Stimulated activated CD8-positive, alpha-beta memory T cell treated with anti-CD3 and anti-CD28 coated beads, Interleukin-12 subunit alpha, Interleukin-12 subunit beta, amount 100 ng/mL, for 24 hours (primary cell): Measurements from ENCODE around the gene MEIS1.

ENCODE experiments used
- DNase-seq: peaks from one replicate; pipeline ENCODE4 v3.0.0-alpha.2; 2020; ENCODE audit errors: extremely low read depth

The MEIS1 gene

DNA sequence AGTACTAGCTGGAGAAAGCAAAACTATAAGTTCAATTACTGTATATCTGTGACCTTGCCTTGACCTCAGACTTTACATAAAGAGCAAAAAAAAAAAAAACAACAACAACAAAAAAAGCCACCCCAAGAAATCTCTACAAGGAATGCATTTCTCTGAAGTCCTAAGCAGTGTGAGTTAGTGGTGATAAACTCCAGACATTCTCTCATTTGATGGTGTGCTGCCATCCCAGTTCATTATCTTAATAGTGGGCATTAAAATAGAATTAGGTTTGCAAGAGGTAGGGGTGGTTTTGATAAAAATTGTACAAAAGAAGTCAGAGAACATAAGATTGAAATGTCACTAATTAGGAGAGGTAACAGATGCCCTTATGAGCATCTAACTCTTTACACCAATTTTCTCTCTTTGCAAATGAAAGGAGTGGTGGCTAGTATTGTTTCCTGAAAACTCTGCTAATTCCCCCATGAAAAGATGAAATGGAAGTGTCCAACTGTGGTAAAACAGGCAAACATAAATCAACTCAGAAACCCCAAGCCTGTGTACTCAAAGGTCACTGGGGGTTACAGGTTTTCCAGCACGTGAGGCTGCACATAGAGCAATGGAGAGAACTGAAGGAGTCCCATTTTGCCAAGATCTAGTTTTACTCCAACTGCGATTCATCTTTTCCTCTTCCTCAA, 131.9 kb downstream of the MEIS1 start:
- DNase-seq, result no peak

DNA sequence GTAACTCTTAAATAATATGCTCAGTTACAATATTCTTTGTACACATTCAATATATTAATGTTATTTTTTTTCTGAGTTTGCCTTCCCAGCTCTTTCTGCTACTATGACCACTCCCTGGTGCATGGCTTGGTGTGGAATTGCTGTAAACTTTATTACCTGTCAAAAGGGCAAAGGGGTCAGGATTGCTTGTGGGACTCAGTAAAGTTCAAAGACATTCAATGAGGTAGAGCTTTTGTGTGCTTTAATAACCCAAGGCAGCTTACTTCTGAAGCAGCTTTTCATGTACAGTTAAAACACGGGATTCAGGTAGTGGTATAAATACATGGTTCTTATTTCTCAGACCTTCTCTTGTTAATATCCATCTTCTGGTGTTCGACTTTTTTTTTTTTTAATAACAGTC, 132.8 kb downstream of the MEIS1 start:
- DNase-seq, result no peak

DNA sequence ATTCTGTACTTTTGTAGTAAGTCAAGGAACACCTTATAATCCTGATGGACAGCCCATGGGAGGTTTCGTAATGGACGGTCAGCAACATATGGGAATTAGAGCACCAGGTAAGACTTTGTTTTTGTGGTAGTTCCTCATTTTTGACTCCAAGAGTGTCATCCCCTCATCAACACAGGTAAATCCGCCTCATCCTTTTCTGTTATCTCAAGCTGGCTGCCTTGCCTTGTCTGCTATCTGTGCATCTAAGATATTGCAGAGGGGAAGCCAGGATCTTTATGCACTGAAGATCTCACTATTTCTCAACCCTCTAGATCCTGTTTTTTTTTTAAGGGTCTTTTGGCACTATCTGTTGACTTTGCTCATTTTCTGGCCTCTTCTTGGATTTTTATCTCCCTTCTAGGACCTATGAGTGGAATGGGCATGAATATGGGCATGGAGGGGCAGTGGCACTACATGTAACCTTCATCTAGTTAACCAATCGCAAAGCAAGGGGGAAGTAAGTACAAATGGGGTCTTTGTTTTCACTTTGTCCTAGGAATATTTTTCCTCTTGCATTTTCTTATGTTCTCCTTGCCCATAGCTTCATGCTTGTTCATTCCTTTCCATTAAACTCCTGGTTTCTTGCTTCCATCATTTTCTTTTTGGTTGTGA, 133.8 kb downstream of the MEIS1 start:
- no peak for DNase-seq

DNA sequence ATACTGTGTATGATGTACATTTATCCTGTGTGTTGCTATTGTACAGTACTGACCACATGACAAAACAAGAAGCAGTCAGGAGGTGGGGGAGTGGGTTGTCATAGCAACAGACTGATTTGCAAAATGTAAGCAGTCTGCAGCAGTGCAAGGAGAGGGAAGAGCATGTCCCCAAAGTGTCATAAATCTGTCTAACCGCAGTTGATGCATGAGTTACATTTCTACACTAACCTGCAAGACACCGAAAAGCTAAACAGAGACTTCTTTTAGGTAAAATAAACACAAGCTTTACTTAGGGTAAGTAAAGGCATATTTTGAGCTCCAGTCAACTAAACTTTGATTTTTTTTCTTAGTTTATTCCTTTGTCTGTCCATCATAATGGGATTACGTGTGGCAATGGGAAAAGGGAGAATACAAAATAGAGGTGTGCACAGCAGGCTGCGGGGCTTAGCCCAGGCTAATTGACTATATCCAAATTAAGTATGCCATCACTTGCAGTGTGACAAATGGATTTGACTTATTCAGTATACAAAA, 134.5 kb downstream of the MEIS1 start:
- no peak for DNase-seq

DNA sequence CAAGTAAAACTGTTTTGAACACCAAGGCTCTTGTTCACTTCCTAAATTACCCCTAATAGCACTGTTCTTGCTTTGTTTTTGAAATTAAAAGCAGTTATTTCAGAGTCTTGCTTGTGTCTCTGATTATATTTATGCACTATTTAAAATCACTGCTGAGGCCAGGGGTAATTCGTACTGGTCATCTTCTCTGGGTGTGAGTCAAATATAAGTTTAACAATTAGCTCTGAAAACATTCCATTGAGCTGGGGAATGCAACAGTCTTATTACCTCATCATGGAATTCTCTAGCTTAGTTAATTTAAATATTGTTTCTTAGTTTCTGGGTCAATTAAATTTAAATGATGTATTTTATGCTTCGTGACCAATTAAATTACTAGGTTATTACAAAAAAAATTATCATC, 135.0 kb downstream of the MEIS1 start:
- no peak for DNase-seq

DNA sequence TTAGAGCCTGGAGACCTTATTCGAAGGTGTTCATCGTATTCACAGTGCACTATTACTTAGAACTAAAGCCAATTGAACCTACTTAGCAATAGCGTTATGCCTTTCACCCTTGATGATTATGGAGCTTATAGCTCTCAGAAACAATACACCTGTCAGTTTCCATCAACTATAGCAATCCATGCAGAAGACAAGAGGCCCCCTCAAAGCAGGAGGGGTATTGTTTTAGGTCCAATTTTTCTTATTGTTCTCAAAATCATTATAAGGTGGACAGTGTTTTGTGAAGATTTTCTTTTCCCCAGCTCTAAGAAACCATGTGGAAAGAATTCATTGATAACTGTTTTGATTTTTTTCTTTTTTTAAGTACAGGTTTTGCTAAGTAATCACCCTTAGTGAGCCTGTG, 135.5 kb downstream of the MEIS1 start:
- DNase-seq, result no peak

DNA sequence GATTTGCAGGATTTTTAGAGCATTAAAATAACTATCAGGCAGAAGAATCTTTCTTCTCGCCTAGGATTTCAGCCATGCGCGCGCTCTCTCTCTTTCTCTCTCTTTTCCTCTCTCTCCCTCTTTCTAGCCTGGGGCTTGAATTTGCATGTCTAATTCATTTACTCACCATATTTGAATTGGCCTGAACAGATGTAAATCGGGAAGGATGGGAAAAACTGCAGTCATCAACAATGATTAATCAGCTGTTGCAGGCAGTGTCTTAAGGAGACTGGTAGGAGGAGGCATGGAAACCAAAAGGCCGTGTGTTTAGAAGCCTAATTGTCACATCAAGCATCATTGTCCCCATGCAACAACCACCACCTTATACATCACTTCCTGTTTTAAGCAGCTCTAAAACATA, 137.0 kb downstream of the MEIS1 start:
- no peak for DNase-seq

DNA sequence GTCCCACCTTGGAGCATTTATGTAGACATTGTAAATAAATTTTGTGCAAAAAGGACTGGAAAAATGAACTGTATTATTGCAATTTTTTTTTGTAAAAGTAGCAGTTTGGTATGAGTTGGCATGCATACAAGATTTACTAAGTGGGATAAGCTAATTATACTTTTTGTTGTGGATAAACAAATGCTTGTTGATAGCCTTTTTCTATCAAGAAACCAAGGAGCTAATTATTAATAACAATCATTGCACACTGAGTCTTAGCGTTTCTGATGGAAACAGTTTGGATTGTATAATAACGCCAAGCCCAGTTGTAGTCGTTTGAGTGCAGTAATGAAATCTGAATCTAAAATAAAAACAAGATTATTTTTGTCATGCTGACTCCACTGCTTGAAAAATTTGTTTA, 137.5 kb downstream of the MEIS1 start:
- no peak for DNase-seq

DNA sequence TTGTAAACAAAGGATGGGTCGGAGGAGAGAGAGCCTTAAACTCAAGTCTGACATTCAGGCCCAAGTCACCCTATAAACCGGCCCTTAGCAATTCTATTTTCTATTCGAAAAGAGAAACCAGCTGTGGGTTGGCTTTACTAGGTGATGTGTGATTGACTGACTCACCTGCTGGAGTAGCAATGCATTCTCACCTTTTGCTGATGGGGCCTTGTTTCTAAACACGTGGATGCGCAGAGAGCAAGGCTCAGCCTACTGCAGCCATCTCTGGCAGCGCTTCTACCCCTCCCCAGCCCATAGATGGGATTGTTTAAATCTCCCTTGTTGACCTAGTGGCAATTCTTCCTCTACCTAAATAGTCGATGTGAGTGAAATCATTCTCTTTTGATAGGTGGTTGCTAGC, 138.5 kb downstream of the MEIS1 start:
- DNase-seq, result no peak

DNA sequence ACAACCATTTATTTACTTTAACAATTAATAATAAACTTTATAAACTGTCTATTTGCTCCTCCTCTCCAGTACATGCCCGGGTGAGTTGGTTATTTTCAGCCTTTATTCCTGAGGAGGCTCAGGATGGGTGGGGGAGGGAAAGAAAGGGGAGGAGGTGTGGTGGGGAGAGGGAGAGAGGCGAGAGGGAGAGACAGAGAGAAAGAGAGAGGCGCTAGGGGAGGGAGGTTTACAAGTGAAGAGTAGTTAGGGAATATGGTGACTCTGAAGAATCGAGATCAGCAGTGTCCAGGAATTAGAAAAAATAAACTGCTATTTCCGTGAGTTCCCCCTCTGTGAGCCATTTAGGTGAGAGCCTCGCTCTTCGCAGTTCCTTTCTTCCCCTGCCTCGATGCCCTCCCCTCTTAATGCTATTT, 138.9 kb downstream of the MEIS1 start:
- DNase-seq, result no peak

DNA sequence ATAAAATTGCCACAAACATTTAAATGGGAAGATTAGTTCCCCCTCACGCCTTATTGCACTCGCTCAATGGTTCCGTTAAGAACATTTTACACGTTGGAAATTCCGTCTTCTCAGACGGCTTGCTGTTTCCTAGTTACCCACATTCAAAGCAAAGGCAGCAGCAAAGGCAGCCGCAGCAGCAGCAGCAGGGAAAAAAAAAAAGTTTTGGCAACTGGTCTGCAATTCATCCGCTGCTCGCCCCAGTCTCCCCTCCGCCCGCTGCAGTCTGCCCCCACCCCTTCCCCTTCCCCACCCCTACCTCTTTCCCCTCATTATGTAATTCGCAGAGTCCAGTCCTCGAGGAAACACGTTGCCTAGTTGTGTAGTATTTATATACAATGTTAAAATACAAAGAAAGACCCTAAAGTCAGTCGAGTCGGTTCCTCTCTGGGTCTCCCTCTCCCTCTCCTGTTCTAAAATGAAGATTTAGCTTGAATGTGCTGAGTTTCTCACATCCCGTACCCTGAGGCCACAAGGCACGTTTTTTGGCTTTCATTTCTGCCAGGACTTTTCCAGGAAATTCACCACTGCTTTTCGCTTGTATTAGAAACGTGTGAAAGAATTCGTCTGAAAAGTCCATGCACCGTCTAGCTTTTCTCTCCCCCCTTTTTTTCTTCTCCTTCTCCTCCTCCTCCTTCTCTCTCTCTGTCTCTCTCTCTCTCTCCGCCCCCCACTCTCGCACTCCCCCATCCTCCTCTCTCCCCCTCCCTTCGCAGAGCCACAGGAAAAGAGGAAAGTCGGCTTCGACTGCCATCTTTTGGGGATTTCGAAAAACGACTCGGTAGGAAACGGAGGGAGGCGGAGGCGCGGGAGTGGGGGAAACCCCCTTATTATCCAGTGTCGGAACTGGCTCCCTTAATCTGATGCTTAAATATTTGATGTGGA, 140.0 kb downstream of the MEIS1 start:
- no peak for DNase-seq

DNA sequence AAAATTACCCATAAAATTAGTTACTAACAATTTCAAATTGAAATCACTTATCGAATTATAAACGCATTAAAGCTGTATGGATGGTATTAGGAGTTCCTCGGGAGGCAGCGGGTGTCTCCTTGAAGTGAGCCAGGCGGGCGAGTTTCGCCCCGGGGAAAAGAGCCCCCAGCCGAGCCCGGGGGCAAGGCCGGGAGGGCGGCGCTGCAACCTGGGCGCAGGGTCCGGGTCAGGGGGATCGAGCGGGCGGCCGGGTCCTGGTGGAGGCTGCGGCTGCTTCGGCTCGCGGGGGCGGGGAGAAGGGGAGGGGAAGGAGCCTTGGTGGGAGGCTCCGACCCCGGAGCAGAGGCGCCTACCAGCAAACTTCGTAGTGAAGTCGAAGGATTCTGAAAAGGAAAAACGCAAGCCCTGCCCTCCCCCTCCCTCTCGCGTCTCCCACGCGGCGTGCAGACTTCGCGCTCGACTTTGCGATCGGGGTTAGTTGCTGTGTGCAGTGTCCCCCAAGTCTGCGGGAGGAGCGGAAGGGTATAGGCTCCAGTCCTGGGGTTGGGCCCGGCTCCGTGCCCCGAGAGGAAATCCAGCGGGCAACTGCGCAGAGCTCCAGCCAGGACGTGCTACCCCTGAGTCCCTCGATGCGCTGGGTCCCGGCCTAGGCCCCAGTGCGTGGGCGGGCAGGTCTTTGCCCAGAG, 140.8 kb downstream of the MEIS1 start:
- no peak for DNase-seq

DNA sequence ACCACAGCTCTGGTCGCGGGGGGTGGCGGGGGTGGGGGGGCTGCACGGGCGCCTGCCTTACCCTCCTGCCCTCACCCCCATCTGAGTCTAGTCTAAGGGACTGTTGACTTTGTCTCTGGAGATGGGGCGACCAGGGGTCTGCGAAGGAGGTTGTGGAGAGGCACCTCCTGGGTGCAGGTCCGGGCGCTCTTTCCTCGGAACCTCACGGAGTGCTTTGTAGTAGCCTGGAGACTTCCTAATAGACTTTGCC, 141.3 kb downstream of the MEIS1 start:
- DNase-seq, result no peak

DNA sequence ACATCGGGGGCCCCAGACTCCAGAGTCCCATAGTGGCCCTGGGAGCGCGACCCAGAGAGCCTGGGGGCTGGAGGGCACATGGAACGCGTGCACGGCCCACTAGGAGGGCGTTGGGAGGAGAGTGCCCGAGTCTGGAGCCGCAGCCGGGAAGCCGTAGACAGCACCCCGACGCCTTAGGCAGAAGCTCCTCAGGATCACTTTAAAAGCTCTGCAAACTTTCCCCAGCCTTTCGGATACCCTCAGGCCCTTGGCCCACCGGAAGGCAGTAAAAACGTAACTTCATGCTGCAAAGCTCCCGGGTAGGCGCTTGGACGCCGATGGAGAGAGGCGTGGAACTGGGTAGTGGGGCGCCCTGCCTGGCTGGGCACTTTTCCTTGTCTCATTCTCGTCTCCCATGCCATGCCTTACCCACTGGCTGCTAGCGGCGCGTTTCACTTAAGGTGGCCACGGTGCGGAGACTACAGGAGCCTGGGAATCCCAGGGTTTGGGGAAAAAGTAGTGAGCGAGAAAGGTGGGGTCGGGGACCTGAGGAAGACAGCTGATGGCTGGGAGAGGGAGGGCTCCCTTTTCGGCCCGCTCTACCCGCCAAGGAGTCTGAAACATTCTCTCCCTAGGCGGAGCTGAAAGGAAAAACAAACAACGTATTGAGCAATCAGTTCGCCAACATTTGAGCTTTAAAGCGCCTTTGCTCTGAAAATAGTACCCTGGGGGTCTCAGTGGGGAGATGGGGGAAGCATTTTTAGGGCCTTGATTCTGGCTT, 141.8 kb downstream of the MEIS1 start:
- no peak for DNase-seq

DNA sequence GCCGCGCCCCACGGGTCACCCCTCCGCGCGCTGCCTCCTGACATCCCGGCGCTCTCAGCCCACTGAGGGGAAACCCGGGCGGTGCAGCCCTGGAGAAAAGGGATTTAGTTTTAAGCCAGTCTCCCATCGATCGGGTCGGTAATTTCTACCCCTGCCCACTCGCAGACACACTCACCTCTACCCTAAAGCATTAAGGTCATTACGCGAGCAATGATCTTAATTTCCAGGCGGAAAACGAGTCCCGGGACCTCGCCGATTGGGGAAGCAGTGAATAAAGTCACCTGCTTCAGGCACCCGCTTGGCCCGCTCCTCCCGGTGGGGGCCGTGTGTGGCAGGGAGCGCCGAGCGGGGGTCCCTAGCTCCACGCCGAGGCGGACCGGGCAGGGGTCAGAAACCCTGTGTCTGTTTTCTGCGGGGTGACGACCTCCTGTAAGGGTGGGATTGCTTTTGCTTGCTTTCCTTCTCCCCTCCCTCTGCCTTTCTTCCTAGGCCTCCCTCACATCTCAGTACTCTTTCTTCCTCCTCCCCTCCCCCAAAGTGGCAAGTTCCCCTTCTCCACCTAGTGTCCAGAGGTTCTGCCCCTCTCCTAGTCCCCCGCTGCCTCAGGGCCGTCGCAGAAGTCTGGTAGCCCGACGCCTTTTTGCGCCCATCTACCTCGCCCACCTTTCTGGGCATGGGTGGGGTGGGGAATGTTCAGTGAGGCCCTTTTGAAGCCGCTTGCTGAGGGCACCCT, 142.6 kb downstream of the MEIS1 start:
- DNase-seq, result no peak

DNA sequence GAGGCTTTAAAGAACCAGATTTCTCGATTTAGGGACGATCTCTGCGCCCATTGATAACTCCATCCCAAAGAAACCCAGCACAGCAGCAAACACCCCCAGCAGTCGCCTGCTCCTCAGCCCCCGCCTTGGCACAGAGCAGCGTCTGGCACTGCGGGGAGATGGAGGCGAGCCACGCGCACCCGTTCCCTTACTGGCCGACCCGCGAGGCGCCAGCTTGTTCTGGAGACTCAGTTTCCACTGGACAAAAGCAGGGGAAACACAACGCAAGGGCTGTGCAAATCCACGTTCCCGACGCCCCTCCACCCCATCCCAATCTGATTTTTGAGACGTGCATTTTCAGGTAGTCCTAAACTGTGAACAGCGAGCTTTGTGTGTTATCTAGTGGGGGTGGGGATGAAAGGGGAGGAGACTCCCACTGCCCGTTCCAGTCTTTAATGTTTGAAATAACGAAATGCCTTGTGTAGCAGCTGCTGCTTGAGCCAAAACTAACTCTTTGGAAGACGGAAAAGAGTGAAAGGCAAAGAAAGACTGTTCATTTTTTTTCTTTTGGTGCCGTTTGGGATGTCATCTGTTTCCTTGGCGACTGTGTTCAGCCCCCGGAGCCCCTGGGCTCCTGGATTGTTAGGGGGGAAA, 143.2 kb downstream of the MEIS1 start:
- DNase-seq, result no peak

DNA sequence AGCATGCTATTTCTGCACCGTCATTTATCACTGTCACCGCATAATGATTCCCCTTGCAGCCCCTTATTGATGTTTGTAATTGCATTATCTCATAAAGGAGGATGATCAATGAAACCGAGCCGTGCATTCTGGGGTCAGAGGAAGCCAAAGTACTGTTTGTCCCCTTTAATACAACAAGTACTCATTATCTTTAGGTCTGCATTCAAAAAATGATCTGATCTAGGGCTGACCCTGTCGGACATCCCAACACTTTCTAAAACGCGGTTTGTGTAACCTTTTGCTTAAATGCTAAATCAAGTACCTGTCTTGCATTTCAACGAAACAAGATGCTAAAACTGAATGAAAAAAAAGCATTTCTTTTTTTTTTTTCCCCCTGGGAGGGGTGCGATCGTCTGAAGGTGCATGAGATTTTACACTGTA, 143.8 kb downstream of the MEIS1 start:
- DNase-seq, result no peak

DNA sequence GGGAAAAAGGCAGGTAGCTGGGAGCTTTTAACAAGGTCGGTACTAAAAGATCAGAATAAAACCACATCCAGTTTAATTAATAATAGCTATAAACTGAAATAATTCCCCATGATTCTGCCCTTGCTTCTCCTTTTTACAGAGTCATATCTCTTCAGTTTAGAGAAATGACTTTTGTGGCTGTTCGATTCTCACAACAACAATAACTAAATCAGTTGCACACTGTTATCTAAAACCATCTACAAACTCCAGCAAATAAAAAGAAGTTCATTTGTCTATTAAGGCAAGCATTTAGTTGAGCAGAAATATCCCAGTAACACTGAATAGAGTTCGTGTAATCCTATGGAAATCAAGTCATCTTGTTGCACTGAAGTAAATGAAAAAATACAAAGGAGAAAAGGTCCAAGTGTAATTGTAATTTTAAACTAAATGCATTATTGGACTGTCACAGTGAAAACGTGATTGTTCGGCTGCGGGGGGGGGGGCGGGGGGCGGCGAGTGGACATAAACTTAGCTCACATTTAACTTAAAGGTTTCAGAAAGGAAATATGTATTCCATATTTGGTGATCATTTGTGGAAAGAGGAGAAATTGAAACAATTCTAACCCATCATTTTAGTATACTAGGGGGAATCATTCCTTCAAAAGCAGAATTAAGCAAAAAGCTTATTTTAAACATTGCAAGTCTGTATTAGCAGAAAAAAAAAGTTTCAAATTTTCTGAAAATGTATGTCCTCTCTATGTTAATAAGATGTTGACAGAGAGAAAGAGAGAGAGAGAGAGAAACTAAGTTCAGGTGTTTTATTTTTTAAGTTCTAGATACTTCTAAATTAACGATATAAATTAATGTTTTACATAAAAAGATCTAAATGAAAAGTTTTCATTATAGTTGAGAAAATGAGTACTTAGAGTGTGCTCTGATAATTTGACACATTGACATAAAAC, 144.5 kb downstream of the MEIS1 start:
- no peak for DNase-seq
